GM19397 (cell line): ENCODE measurements around the gene MMP20.
A peak's percentile ranks its signal among the peaks of the same experiment; 100 is the strongest.

ENCODE experiments used
- ATAC-seq: cut with Tn5 transposase; IDR thresholded peaks from one replicate; pipeline ENCODE4 v1.9.1; 2021; ENCODE audit warnings: mild to moderate bottlenecking, moderate library complexity; ENCODE audit not compliant: unreplicated experiment

The MMP20 gene

GRCh38 chr11:102592634-102593581, 32.2 kb downstream of the MMP20 start:
- no peak for ATAC-seq

GRCh38 chr11:102592131-102592530, 33.0 kb downstream of the MMP20 start:
- no peak for ATAC-seq

GRCh38 chr11:102591160-102591718, 33.9 kb downstream of the MMP20 start:
- no peak for ATAC-seq

GRCh38 chr11:102590276-102591049, 34.7 kb downstream of the MMP20 start:
- no peak for ATAC-seq

GRCh38 chr11:102589047-102589459, 36.1 kb downstream of the MMP20 start:
- peak; percentile 38 for ATAC-seq

- no peak for ATAC-seq
Measured at GRCh38 chr11:102587722-102588121, 37.4 kb downstream of the MMP20 start.

GRCh38 chr11:102583141-102583873, 41.8 kb downstream of the MMP20 start:
- no peak for ATAC-seq

GRCh38 chr11:102582140-102582539, 43.0 kb downstream of the MMP20 start:
- no peak for ATAC-seq

GRCh38 chr11:102581066-102581465, 44.1 kb downstream of the MMP20 start:
- no peak for ATAC-seq

GRCh38 chr11:102580185-102580951, 44.8 kb downstream of the MMP20 start:
- peak; percentile 45 for ATAC-seq

- no peak for ATAC-seq
Measured at GRCh38 chr11:102577723-102578122, 47.4 kb downstream of the MMP20 start.

- ATAC-seq: no peak
Measured at GRCh38 chr11:102577182-102577581, 48.0 kb downstream of the MMP20 start.

- no peak for ATAC-seq
Measured at GRCh38 chr11:102576350-102576749, 48.8 kb downstream of the MMP20 start.

GRCh38 chr11:102575012-102575411, 50.1 kb downstream of the MMP20 start:
- no peak for ATAC-seq

GRCh38 chr11:102573851-102574250, 51.3 kb downstream of the MMP20 start:
- ATAC-seq: no peak

- ATAC-seq: no peak
Measured at GRCh38 chr11:102572554-102573220, 52.4 kb downstream of the MMP20 start.

GRCh38 chr11:102568851-102569250, 56.3 kb downstream of the MMP20 start:
- ATAC-seq: no peak

GRCh38 chr11:102566112-102566511, 59.0 kb downstream of the MMP20 start:
- no peak for ATAC-seq

- ATAC-seq: no peak
Measured at GRCh38 chr11:102564110-102564509, 61.0 kb downstream of the MMP20 start.

GRCh38 chr11:102561636-102562035, 63.5 kb downstream of the MMP20 start:
- no peak for ATAC-seq
